ENCODE measurements around the gene ATL2.

- TF ChIP-seq POLR2A (IDR thresholded peaks at IDR 0.05; ENCODE audit: low read depth, low read length) (no peak), POLR2AphosphoS5 (IDR thresholded peaks at IDR 0.05; ENCODE audit: low read depth, low read length) (no peak), SPI1 (IDR thresholded peaks at IDR 0.05; ENCODE audit: low read depth, low read length) (no peak)
Observed at GRCh38 chr2:38296197-38296780, 80.8 kb downstream of the ATL2 start.

Measured in GM12891 (cell line).